HG03097 (cell line): ENCODE measurements around the gene ZBTB9.
A peak's percentile ranks its signal among the peaks of the same experiment; 100 is the strongest.

Experiments used
- ATAC-seq: cut with Tn5 transposase; IDR thresholded peaks from one replicate; pipeline ENCODE4 v1.9.1; 2021; ENCODE audit not compliant: unreplicated experiment, low FRiP score

Gene ZBTB9

DNA sequence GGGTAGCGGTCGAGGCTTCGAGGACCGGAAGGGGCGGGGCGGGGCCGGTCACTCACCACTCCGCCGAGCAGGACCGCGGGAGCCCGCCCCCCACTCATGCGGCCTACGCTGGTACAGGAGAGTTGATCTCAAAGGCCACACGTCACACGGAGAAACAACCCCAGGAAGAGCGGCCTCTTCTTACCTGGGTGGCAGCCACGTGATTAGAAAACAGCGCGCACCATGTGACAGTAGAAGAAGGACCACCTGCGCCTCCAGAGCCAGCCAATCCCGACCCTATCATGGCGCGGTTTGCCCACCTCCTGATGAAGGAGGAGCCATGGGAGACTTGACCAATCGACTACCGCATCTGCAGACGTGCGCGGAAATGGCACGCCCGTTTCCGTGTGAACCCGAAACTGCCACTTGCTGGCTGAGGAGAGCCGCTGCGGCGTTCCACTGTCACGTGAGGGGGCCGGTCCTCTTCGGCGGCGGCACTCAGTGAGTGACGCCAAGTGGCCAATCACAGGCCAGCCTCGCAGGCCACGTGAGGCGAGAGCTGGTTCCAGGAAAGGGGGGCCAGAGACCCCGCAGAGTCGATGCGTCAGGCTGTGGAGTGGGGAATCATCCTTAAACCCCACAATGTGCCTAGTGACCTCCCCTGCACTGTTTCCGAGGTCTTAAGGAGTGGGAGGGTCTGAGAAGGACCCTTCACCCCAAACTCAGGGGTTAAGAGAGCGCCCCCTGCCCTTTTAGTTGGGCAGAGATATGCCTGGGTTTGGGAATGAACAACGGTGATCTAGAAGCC lies 36.3 kb upstream of the ZBTB9 start, which contains the start of gene CUTA:
Gene CUTA (minus strand): TSS at position 205 of the 787 bp plus-strand sequence. CDS start 107 bp downstream, at position 98.
- peak; percentile 80 for ATAC-seq

GRCh38 chr6:33418690-33419291 lies 35.6 kb upstream of the ZBTB9 start:
- ATAC-seq: no peak

- no peak for ATAC-seq
Observed at GRCh38 chr6:33419580-33420490, 34.5 kb upstream of the ZBTB9 start, which contains the start of gene SYNGAP1. SYNGAP1 (plus strand) TSS chr6:33420065; CDS start chr6:33420265, 200 bp downstream.

DNA sequence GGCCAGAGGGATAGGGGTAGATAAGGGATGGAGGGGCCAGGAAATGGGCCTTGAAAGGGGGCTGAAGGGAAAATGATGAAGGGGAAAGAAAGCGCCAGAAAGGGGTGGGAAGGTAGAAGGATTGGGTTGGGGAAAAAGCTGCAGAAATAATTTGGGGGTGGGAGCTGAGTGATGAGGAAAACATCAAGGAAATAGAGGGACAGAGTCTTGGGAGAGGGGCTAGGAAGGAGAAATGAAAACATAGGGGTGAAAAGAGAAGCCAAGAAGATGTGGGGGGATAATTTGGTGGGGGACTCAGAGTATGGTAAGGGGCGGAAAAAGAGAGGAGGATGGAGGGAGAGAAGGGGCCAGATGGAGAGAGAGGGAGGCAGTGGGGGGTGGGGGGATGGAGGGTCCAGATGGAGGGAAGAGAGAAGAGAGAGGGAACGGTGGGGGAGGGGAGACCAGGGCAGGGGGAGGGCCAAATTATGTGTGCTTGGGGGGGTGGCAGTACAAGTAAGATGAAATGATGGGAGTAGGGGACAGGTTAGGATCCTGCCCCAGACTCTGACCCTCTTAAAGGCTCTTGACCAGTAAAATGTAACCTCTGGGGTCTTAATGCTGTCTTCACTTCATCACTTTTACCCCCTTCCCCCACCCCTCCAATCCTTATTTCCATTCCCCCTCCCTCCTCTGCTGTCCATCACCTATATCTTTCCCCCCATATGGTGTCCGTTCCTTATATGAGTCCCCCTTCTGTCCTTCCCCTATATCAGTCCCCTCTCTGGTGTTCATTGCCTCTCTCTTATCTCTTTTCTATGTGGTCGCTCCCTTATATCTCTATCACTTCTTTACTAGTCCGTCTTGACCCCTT lies 33.7 kb upstream of the ZBTB9 start:
- ATAC-seq: no peak

GRCh38 chr6:33421344-33421643 lies 33.1 kb upstream of the ZBTB9 start:
- ATAC-seq: no peak

GRCh38 chr6:33423777-33424176 lies 30.6 kb upstream of the ZBTB9 start:
- ATAC-seq: no peak

DNA sequence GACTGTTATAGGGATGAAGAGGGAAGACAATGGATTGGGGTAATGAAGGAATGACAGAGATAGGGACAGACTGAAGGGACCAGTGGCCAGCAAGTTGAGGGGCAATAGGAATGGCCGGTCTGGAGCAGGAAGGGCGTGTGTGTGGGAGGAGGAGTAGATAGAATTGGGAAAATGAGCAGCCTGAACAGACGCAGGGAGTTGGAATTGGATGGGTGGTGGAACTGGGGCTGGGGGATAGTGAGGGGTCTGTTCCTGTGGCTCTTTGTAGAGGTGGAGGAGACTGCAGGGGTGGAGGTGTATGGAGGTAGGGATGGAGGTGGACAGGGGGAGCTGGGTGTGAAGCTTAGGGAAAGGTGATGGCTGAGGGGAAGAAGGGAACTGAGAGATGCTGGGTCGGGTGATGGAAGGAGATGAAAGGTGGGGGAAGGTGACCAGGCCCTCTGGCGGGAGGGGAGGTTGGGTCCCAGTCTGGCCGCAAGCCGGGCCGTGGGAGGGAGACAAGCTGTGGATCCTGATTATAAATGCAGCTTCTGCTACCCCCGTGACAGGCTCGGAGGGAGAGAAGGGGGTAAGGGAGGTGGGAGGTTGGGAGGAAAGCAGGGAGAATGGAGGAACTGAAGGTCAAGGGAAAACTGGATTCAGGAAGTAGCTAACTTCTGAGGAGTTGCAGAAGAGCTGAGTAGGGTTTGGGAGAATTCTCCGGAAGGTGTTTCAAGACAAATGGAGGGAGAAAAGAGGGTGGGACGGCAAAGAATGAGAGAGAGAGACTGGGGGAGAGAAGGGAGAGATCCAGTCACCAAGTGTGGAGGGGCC lies 29.3 kb upstream of the ZBTB9 start:
- ATAC-seq: no peak

DNA sequence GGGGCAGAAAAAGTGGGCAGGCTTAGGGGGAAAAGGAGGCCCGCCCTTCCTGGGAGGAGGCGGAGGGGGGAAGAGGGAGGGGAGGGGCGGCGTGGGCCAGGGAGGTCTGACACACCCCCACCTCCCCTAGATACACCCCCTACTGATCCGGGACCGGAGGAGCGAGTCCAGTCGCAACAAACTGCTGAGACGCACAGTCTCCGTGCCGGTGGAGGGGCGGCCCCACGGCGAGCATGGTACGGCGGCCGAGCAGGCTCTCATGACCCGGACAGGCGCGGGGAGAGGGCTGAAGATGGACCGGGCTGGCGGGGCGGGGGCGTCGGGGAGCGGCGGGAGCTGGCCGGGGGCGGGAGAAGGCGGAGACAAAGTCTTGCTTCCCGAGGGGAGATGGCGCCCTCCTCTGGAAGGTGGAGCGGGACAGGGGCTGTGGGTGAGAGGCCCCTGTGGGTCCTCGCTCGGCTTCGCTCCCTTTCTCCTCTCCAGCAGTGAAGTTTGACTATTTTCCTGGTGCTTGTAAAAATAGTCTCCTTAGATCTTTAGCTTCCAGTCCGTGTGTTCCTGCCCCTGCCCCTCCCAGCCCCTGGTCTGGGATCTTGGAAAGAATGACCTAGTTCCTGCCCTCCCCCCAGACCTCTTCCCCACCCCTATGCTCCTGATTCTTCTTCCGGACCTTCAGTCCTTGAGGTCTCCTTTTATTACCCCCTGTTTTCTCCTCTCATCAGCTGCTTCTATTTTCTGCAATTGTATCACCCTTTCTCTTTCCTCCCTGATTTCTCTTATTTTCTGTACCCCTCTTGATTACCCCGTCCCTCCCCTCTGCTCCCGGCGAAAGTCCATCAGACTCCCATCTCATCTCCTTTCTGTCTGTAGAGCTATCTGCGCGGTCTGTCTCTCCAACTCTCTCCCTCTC lies 28.5 kb upstream of the ZBTB9 start:
- ATAC-seq: no peak

DNA sequence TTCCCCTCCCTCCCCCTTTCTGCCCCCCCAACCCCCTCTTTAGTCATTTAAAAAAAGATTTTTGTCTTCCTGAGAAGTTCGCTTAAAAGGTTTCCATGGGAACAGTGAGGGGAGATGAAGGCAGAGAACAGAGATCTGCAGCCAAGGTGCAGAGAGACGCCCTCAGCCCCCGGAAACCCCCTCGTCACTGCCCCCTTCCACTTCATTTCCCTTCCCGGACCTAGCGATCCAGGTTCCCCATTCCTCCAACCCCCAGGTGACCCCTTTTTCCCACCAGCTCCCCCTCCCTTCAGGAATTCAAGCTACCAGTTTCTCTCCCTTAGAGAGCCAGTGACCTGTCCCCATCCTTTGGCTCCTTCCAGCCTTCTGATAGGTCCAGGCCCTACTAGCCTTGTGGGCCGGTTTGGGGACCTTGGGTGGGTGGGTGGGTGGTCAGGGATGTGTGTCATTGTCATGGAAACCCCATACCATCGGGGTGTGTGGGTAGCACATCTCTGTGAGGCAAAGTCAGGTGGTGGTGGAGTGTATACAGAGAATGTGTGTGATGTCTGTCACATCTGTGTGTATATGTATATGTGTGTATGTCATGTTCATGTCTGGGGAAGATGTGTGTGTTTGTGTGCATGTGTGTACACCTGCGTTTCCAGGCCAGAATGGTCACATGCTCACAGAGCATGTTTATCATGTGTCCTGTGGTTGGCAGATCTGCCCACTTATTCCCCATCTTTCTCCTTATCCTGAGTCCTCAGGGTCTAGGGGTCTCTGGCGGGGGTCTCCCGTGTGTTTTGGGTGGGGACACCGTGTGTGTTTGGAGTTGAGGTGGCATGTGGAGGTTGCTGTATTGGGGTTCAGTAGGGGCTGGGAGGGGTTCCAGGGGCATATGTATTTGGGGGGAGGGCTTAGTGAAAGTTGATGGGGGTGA lies 27.5 kb upstream of the ZBTB9 start:
- ATAC-seq: no peak

DNA sequence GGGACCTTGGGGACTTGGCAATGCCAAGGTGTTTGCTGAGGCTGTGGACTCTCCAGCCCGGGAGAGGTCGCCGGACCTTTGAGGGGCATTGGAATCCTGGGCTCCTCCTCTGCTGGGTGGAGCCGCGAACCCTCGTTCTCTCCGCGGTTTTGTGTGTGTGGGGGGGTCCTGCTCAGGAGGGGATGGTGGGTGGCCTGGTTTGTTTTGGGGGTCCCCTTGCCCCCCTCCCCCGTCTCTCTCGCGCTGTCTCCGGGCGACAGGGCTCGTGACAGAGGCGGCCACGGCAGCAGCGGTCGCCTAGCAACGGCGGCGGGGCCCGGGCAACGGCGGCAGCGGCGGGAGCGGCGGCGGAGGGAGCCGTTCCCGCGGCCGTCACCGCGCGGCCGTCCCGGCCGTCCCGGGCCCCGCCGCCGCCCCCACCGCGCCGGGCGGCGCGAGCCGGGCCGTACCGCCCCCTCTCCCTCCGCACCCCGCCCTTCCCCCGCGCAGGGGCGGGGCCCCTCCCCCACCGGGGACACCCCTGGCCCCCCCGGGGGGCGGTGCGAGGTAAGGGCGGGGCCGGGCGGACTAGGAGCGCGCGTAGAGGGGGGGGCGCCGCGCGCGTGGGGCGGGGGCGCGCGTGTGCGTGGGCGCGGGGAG lies 26.7 kb upstream of the ZBTB9 start:
- no peak for ATAC-seq

GRCh38 chr6:33428224-33428965 lies 26.0 kb upstream of the ZBTB9 start:
- no peak for ATAC-seq

- no peak for ATAC-seq
Observed at GRCh38 chr6:33428966-33429749, 25.2 kb upstream of the ZBTB9 start.

- no peak for ATAC-seq
Observed at GRCh38 chr6:33429750-33430052, 24.7 kb upstream of the ZBTB9 start.

DNA sequence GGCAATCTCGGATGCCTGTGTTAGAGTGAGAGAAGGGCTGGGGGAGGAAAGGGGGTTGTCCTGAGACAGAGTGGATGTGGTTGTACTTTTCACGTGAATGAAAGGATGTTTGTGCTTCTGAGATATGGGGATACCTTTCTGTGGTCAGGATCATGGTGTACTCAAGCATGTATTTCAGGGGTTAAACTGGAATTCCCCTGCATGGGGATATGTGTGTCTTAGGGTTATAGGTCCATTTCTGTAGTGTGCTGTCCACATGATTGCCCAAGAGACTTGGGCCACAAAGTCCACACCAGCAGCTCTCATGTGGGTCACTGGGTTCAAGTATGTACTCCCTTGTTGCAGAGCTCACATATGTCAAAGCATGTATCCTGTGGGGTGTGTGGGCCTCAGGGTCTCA lies 24.0 kb upstream of the ZBTB9 start:
- ATAC-seq: no peak

- no peak for ATAC-seq
Observed at GRCh38 chr6:33430991-33431879, 23.1 kb upstream of the ZBTB9 start.
